Glomerular visceral epithelial cell (primary cell): ENCODE results near the gene RAB11FIP4.

ENCODE experiments used
- DNase-seq: peaks from one replicate; pipeline ENCODE4 v3.0.0-alpha.2; 2016; ENCODE audit errors: extremely low spot score

Gene RAB11FIP4

DNA sequence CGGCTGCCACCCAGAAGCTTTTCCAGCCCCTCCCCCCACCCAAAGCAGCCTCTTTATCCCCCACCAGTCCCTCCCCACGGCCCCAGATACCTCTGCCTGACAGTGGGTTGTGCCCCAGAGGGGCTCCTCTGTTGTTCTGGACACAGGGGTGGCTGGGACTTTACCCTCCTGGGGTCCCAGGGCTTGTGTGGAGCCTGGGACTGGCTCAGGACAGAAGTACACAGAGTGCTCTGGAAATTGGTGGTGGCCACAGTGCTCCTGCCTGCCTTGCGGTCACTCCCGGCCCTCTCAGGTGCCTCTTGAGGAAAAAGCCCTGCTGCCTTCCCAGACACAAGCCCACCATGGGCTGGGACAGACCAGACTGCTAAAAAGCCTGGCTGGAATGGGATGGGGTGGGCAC is 68.2 kb downstream of the RAB11FIP4 start:
- no peak for DNase-seq

DNA sequence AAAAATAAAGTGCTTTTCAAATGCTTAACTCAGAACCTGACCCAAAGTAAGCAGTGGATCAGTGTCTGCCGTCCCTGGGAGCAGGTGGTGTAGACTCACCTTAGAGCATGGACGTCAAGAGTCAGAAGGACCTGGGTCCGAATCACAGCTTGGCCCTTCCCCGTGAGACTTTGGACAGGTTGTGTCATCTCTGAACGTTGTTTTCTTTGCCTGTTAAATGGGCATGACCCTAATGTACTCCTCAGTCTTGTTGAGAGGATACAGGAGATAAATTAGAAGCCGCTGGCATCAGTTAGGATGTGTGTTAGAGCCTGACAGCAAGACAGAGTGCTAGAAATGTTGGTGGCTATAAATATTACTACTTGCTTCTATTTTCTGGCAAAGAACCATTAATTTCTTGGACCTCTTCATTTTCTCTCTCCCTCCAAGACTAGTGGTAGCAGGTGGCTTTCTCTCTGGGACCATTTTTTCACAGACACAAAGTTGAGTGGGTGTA is 68.8 kb downstream of the RAB11FIP4 start:
- no peak for DNase-seq

GRCh38 chr17:31461227-31461810 is 69.8 kb downstream of the RAB11FIP4 start:
- no peak for DNase-seq

DNA sequence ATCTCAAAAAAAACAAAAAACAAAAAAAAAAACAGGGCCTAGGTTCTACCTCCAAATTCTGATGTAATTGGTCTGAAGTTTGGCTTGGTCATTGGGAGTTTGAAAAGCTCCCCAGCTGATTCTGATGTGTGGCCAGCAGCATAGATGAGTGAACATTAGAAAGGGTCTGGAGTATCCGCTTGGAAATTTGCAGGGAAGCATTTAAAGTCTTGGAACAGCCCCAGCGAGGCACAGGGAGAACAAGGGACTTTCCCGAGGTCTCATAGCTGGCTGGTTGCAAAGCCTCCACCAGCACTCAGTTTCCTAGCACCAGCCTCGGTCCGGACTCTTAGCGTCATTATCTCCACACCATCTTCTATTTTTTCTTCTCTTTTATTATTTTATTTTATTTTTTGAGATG is 70.8 kb downstream of the RAB11FIP4 start:
- DNase-seq: no peak

DNA sequence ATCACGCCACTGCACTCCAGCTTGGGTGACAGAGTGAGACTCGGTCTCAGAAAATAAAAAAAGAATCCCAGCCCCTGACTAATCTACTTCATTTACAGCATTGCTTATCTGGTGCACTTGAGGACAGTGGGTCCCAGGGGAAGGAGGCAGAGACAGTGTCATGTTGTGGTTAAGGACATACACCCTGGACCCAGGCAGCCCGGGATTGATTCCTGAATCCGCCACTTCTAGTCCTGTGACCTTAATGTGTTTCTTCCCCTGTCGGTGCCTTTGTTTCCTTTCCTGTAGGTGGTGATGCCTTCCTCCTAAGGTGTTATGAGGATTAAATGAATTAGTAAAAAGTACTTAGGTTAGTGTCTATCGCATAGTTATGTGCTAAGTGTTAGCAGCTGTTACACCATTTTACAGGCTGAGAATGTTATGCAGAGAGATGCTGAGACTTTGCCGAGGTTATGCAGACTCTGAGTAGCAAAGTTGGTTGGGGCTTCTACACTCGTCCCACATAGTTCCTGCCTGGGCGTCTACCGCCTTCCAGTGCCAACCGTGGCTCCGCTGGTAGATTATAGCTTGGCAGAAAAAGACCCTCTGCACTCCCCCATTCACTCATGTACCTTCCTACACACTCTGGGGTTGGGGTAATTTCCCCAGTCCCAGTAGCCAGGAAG is 74.8 kb downstream of the RAB11FIP4 start:
- DNase-seq: no peak

DNA sequence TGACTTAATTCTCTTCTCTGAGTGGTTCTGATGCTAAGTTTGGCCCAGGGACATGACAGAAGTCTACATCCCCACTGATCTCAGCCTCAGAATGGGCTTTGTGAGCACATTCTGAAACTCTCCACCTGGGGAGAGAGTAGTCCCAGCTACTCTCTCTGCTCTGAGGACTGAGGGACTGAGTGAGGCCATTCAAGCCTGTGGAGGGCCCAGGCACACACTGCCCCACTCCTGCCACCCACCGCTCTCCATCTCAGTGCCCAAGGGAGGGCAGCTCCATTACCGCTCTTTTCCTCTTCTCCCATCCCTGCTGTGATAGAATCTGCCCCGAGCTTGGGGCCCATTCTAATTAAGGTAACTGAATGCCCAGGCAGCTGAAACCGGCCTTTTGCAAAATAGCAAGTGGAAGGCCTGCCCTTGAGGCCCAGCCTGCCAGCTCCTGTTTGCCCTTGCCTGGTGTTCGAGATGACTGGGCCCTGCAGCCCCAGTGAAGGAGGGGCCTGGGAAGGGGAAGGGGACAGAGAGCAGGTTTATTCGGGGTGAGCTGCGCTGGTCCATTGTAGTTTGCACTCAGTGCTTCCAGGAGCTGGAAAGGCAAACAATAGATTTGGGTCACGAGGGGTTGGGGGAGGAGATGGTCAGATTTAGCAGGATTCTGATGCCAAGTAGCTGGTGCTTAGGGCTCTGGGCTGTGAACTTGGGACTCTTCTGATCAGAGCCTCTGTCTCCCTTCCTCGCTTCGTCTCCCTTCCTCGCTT is 76.2 kb downstream of the RAB11FIP4 start:
- DNase-seq: no peak

DNA sequence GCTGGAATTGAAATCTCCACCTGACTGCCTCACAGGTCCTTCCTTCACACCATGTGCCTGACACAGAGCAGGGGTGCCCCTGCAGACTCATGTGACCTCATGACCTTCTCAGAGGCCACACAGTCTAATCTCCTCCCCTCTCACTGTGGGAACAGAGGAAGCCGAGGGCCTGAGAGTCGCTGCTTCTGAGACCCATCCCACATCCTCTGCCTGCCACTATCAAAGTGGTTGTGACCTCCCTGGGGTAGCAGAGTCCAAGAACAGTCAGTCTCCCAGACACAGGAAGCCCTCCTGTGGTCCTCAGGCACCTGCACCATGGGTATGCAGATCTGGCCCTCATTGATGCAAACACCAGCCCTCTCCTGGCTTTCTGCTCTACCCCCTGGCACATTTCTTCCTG is 78.5 kb downstream of the RAB11FIP4 start:
- no peak for DNase-seq

DNA sequence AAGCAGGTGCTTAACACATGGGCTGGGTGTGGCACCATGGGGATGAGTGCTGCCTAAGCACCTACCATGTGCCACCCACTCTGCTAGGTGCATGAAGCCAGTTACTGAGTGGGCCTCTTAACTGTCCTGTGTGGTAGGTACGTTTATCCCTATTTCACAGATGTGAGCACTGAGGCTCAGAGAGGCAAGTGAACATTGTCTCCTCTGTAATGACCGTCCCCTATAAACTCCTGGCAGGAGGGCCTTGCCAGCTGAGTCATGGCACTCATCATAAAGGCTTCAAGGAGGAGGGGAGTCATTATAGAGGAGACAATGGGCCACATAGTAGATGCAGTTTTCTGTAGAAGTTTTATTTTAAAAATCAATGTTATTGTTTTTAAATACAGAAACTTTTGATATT is 79.1 kb downstream of the RAB11FIP4 start:
- DNase-seq: no peak

DNA sequence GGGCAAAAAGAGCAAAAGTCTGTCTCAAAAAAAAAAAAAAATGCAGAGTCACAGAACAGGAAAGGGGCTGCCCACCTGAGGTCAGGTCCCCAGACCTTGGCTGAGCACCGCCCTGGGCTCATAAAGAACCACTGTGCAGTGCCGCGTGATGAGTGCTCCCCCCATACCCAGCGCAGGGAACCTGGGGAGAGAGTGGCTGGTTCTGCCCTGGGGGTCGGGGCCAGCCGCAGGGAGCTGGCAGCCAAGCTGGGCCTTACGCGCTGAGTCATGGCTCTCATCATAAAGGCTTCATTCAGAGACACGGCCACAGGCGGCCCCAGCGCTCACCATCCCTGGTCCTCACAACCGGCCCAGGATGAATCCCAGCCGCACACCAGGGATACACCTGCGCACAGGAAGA is 80.7 kb downstream of the RAB11FIP4 start:
- no peak for DNase-seq

- DNase-seq: no peak
These were observed 84.1 kb downstream of the RAB11FIP4 start for GRCh38 chr17:31475378-31476162.

- DNase-seq: no peak
These were observed 85.3 kb downstream of the RAB11FIP4 start for GRCh38 chr17:31476525-31477416.

- DNase-seq: no peak
These were observed 86.1 kb downstream of the RAB11FIP4 start for GRCh38 chr17:31477417-31478055.

DNA sequence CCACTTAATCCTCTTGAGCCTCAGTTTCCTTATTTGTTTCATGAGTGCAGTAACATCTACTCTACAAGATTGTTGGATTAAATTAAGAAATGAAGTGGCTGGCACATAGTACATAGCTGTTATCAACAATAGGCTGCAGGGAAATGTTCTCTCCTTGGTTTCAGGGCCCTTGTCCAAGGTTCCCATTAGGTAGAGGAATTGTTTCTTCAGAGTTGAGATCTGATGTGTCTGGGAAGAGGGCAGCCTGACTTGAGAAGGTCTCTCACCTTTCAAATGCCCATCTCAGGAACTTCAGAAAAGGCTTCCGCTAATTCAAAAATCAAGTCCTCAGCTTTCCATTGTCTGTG is 87.6 kb downstream of the RAB11FIP4 start:
- DNase-seq: no peak

GRCh38 chr17:31479524-31479923 is 88.0 kb downstream of the RAB11FIP4 start:
- DNase-seq: no peak

- DNase-seq: no peak
These were observed 88.6 kb downstream of the RAB11FIP4 start for GRCh38 chr17:31480067-31480466.

DNA sequence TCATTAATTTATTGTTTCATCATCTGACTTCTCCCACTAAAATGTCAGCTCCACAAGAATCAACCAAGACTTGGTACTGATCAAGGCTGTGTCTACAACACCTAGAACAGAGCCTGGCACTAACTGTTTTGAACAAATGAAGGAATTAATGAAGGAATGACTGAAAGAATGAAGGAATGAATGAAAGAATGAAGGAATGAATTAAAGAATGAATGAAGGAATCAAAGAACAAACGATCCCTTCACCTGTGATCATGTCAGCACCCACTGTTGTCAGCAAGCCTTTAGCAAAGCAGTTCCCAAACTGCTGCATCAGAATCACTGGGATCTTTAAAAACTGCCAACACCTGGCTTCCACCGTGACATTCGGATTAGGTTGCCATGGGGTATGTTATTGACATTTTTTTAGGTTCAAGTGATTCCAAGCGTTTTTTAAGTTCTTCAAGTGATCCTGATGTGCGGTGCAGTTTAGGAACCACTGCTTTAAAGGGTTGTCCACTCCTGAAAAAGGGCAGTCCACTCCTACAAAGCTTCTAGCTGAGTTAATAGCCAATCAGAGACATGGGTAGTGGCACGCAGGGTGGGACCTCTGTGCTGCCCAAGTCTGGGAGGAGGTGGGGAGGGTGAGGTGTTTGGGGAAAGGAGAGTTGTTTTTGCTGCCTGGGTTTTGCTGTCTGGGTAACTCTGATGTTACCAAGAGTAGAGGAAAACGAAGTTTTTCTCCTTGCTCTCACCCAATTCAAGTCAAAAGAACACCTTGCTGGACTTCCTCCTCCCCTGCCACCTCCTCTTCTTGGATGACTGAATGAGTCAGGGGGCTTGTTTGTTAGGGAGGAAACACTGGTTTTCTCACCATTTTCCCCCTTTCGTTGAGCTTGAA is 89.7 kb downstream of the RAB11FIP4 start:
- DNase-seq: no peak

DNA sequence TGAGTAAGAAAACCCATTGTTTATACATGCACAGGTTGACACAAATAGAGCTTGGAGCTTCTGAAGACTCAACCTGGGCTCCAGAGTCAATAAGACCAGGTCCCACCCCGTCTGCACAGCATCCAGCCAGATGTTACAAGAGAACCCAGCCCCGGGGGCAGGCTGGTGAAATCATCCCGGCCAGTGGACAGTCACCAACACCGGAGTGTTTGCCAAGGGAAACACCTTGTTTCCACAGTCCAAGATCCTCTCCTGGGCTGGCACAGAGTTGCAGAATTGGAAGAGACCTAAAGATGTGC is 90.3 kb downstream of the RAB11FIP4 start:
- DNase-seq: no peak

GRCh38 chr17:31484821-31485220 is 93.3 kb downstream of the RAB11FIP4 start:
- no peak for DNase-seq

- DNase-seq: no peak
These were observed 95.0 kb downstream of the RAB11FIP4 start for GRCh38 chr17:31486351-31487062.
